A549 (cell line): Measurements from ENCODE around the gene RBM27. TPM values are rescaled to one million over a fixed set of nuclear protein-coding genes. Genes with fewer than 3 reads are reported as not detected.

Source experiments
- ATAC-seq, 2 experiments: fragments of 200-7000 bp in 1 of 2; fragments of >200 bp in 1 of 2; cut with Nextera tagmentation in 1 of 2; cut with Tn5 transposase in 1 of 2; 3 replicates each; pipeline versions ENCODE4 v1.8.0 to v1.9.1; 2018 to 2020; ENCODE audit warnings: mild to moderate bottlenecking in 1 of 2, moderate library complexity in 1 of 2
- CTCF ChIA-PET: fragments of 300-600 bp; sonication (Branson Sonifier 250); formaldehyde crosslinking; extraction: SDS; loops from one replicate; lab custom pipeline; 2021; ENCODE audit warnings: antibody characterized with exemption, inconsistent platforms; lab: Yijun Ruan, JAX
- POLR2A ChIA-PET: fragments of 350-600 bp; formaldehyde crosslinking; extraction: SDS; loops from one replicate; lab custom pipeline; 2021; ENCODE audit warnings: antibody characterized with exemption, inconsistent platforms; lab: Yijun Ruan, JAX
- DNase-seq, 2 experiments: peaks; one replicate each; pipeline versions ENCODE4 v3.0.0 to v3.0.0-alpha.2; 2011 to 2016; ENCODE audit warnings: low read depth in 1 of 2, low spot score in 1 of 2
- FAIRE-seq: peaks from 2 replicates; lab custom pipeline; 2011; peaks lifted over from hg19 to GRCh38; lab: Jason Lieb, UNC
- H3K27ac ChIP-seq, 2 experiments: fragments of >200 bp; sonication (Bioruptor Twin); formaldehyde crosslinking; 3 replicates each; pipeline ENCODE4 v1.5.1; 2016 to 2017
- H3K4me1 ChIP-seq: fragments of >200 bp; sonication (Bioruptor Twin); formaldehyde crosslinking; 3 replicates; pipeline ENCODE4 v1.6.1; 2016
- H3K4me2 ChIP-seq: fragments of >200 bp; sonication (Bioruptor Twin); formaldehyde crosslinking; 3 replicates; pipeline ENCODE4 v1.6.1; 2016
- H3K4me3 ChIP-seq: fragments of >200 bp; sonication (Bioruptor Twin); formaldehyde crosslinking; 3 replicates; pipeline ENCODE4 v1.5.1; 2016
- H3K9me3 ChIP-seq: fragments of >200 bp; sonication (Bioruptor Twin); formaldehyde crosslinking; 3 replicates; pipeline ENCODE4 v1.6.1; 2016
- BHLHE40 ChIP-seq: IDR thresholded peaks from 2 replicates; pipeline ENCODE4 v1.6.1; 2012; ENCODE audit warnings: low read depth, low read length, inconsistent platforms
- CBX2 ChIP-seq: fragments of 200-600 bp; sonication (generic); IDR thresholded peaks from 2 replicates; pipeline ENCODE4 v1.6.1; 2016; ENCODE audit warnings: low read depth, mild to moderate bottlenecking, borderline replicate concordance
- CEBPB ChIP-seq, 2 experiments: fragments of >200 bp in 1 of 2; sonication (Bioruptor Twin) in 1 of 2; formaldehyde crosslinking in 1 of 2; IDR thresholded peaks; 2 replicates each; pipeline ENCODE4 v1.6.1; 2012 to 2016
- CHD2 ChIP-seq: fragments of 150-350 bp; IDR thresholded peaks from 2 replicates; pipeline ENCODE4 v1.6.1; 2014; ENCODE audit warnings: low read length; ENCODE audit not compliant: partially characterized antibody
- EHMT2 ChIP-seq: fragments of 200-600 bp; sonication (generic); IDR thresholded peaks from 2 replicates; pipeline ENCODE4 v1.6.1; 2016; ENCODE audit warnings: antibody characterized with exemption, low read depth, mild to moderate bottlenecking, moderate library complexity
- ESRRA ChIP-seq: fragments of 150-350 bp; IDR thresholded peaks from 2 replicates; pipeline ENCODE4 v1.6.1; 2014; ENCODE audit warnings: mild to moderate bottlenecking, low read length, borderline replicate concordance
- FOSL2 ChIP-seq, 2 experiments: fragments of 450-650 bp in 1 of 2; fragments of >200 bp in 1 of 2; sonication (Bioruptor Twin) in 1 of 2; formaldehyde crosslinking; IDR thresholded peaks; 2 replicates each; pipeline versions ENCODE4 v1.5.0 to v1.6.1; 2016 to 2020; ENCODE audit warnings: mild to moderate bottlenecking in 1 of 2, moderate library complexity in 1 of 2
- HDAC2 ChIP-seq: fragments of 200-600 bp; sonication (generic); IDR thresholded peaks from 2 replicates; pipeline ENCODE4 v1.6.1; 2016
- HEYL ChIP-seq: fragments of 250-450 bp; sonication (Bioruptor Pico); IDR thresholded peaks from 2 replicates; pipeline ENCODE4 v1.8.0; 2021; ENCODE audit warnings: mild to moderate bottlenecking, moderate library complexity
- HOXB13 ChIP-seq: fragments of 250-450 bp; sonication (Bioruptor Pico); IDR thresholded peaks from 2 replicates; pipeline ENCODE4 v1.5.0; 2020; ENCODE audit warnings: low read depth, mild to moderate bottlenecking, moderate library complexity
- KDM1A ChIP-seq: fragments of 200-600 bp; sonication (generic); IDR thresholded peaks from 2 replicates; pipeline ENCODE4 v1.6.1; 2016; ENCODE audit warnings: low read depth, mild to moderate bottlenecking
- MAFK ChIP-seq: fragments of 450-650 bp; IDR thresholded peaks from 2 replicates; pipeline ENCODE4 v1.6.1; 2014; ENCODE audit not compliant: partially characterized antibody
- MYC ChIP-seq: IDR thresholded peaks from 2 replicates; pipeline ENCODE4 v1.6.1; 2012; ENCODE audit warnings: mild to moderate bottlenecking, inconsistent platforms, low read length, improper control_type of control experiment, borderline replicate concordance
- NPAS2 ChIP-seq: fragments of 250-450 bp; sonication (Bioruptor Pico); IDR thresholded peaks from 2 replicates; pipeline ENCODE4 v1.8.0; 2022; ENCODE audit warnings: mild to moderate bottlenecking, moderate library complexity, borderline replicate concordance
- NR3C1 ChIP-seq: fragments of >200 bp; sonication (Bioruptor Twin); formaldehyde crosslinking; IDR thresholded peaks from 3 replicates; pipeline ENCODE4 v1.6.1; 2017
- PHF8 ChIP-seq: fragments of 200-600 bp; sonication (generic); IDR thresholded peaks from 2 replicates; pipeline ENCODE4 v1.6.1; 2016; ENCODE audit warnings: low read depth, mild to moderate bottlenecking, antibody characterized with exemption, moderate library complexity, borderline replicate concordance
- RNF2 ChIP-seq: fragments of 200-600 bp; sonication (generic); IDR thresholded peaks from 2 replicates; pipeline ENCODE4 v1.6.1; 2016; ENCODE audit warnings: low read depth, mild to moderate bottlenecking, antibody characterized with exemption, moderate library complexity, borderline replicate concordance
- SMC3 ChIP-seq: fragments of >200 bp; sonication (Bioruptor Twin); formaldehyde crosslinking; IDR thresholded peaks from 3 replicates; pipeline ENCODE4 v1.6.1; 2018; ENCODE audit warnings: inconsistent platforms
- ZC3H11A ChIP-seq: fragments of 450-650 bp; IDR thresholded peaks from 2 replicates; pipeline ENCODE4 v1.6.1; 2014; ENCODE audit warnings: antibody characterized with exemption, mild to moderate bottlenecking
- ZNF302 ChIP-seq: fragments of 250-450 bp; sonication (Bioruptor Pico); IDR thresholded peaks from 2 replicates; pipeline ENCODE4 v1.9.0; 2021; ENCODE audit warnings: inconsistent platforms, mild to moderate bottlenecking, moderate library complexity
- WGBS: methylation state at CpG from one replicate; pipeline ENCODE4 v1.1.6; 2017; ENCODE audit errors: missing lambda C conversion rate; 5-methylcytosine and 5-hydroxymethylcytosine counted together
- polyA plus RNA-seq, 4 experiments: library from polyadenylated mRNA; depleted of rRNA in 3 of 4; stranded (reverse); fragments of >200 nt; fragmentation: RNase III in 1 of 4; extraction: RNeasy Plus Mini Kit Qiagen cat#74134 plus additional on column Dnase treatment in 1 of 4; gene quantifications; 2 replicates in 3 of 4; 3 replicates in 1 of 4; pipeline ENCODE4 v1.2.3, GENCODE V29; 2011 to 2017
- TF ChIP-seq, protein P1 (sequence below): fragments of >200 bp; sonication (Bioruptor Twin); formaldehyde crosslinking; IDR thresholded peaks from 3 replicates; pipeline ENCODE4 v1.5.1; 2016
- TF ChIP-seq, protein P2 (sequence below): fragments of >200 bp; sonication (Bioruptor Twin); formaldehyde crosslinking; IDR thresholded peaks from 3 replicates; pipeline ENCODE4 v1.6.1; 2016
- TF ChIP-seq, protein P3 (sequence below): IDR thresholded peaks from 2 replicates; pipeline ENCODE4 v1.6.1; 2012; ENCODE audit warnings: low read depth, borderline replicate concordance

Gene RBM27
- polyA plus RNA-seq, 2 of the 4 experiments (the other 2 are of a cell fraction): 13.3 to 27.4 TPM

DNA sequence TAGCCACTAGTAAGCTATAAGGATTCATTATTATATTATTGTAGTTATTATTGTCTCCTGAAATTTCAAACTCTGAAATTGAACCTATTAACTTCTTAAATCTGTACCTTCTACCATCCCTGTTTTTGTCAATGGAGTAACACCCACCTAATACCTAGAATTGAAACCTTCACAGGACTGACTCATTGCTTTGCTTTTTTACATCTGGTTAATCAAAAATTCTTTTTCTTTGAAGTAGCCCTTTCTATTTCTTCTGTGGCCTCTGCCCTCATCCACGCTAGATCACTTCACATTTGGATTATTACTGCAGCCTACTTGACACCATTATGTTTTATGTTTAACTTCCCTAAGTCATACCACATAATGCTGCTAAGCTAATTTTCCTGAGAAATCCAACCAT lies 35.6 kb downstream of the RBM27 start:
- Histone ChIP-seq H3K4me3 (no peak overlapping the region), H3K4me1 (no peaks in the 10 kb centered on the region), H3K27ac (no peak overlapping the region), H3K4me2 (no peak overlapping the region), H3K9me3 (no peaks in the 10 kb centered on the region)
- ChIA-PET CTCF (no interaction called here), POLR2A (no interaction called here)
- WGBS: 50% methylated on average over 1 of the region's 1 CpG
- FAIRE-seq (no peak), ATAC-seq (no peak), DNase-seq (no peak)
- no peak for TF ChIP-seq CEBPB (IDR thresholded peaks at IDR 0.05)
- no peak for TF ChIP-seq HEYL (CRISPR knock-in tag)
- no peak for TF ChIP-seq CHD2
- no peak for TF ChIP-seq MAFK
- no peak for TF ChIP-seq BHLHE40
- no peak for TF ChIP-seq FOSL2 (IDR thresholded peaks at IDR 0.05)
- TF ChIP-seq FOSL2 (CRISPR knock-in tag; IDR thresholded peaks at IDR 0.05): no peak
- TF ChIP-seq, protein P1, sequence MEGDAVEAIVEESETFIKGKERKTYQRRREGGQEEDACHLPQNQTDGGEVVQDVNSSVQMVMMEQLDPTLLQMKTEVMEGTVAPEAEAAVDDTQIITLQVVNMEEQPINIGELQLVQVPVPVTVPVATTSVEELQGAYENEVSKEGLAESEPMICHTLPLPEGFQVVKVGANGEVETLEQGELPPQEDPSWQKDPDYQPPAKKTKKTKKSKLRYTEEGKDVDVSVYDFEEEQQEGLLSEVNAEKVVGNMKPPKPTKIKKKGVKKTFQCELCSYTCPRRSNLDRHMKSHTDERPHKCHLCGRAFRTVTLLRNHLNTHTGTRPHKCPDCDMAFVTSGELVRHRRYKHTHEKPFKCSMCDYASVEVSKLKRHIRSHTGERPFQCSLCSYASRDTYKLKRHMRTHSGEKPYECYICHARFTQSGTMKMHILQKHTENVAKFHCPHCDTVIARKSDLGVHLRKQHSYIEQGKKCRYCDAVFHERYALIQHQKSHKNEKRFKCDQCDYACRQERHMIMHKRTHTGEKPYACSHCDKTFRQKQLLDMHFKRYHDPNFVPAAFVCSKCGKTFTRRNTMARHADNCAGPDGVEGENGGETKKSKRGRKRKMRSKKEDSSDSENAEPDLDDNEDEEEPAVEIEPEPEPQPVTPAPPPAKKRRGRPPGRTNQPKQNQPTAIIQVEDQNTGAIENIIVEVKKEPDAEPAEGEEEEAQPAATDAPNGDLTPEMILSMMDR: no peak
- no peak for TF ChIP-seq ZC3H11A
- TF ChIP-seq KDM1A: no peak
- no peak for TF ChIP-seq SMC3
- no peak for TF ChIP-seq HOXB13 (CRISPR knock-in tag)

GRCh38 chr5:146240951-146241350 lies 37.5 kb downstream of the RBM27 start:
- POLR2A ChIA-PET: no interaction called here
- DNase-seq: no peak
- FAIRE-seq: no peak
- CTCF ChIA-PET: interaction anchor here (1.4 kb wide), 1 partner anchor 16 kb away, joined by 3 read pairs; no protein-coding TSS in a partner anchor
- 95% methylated on average over 2 of the region's 2 CpGs for WGBS
- no peak overlapping the region for H3K4me3 ChIP-seq
- H3K4me2 ChIP-seq: no peak overlapping the region
- H3K9me3 ChIP-seq: no peaks in the 10 kb centered on the region
- H3K27ac ChIP-seq: no peak overlapping the region
- H3K4me1 ChIP-seq: no peaks in the 10 kb centered on the region
- TF ChIP-seq, protein P1: no peak
- TF ChIP-seq ZNF302: no peak
- TF ChIP-seq FOSL2 (IDR thresholded peaks at IDR 0.05): no peak
- TF ChIP-seq FOSL2 (CRISPR knock-in tag; IDR thresholded peaks at IDR 0.05): peak; percentile 29; the same call in 1 of the 2 replicates
- no peak for ATAC-seq

DNA sequence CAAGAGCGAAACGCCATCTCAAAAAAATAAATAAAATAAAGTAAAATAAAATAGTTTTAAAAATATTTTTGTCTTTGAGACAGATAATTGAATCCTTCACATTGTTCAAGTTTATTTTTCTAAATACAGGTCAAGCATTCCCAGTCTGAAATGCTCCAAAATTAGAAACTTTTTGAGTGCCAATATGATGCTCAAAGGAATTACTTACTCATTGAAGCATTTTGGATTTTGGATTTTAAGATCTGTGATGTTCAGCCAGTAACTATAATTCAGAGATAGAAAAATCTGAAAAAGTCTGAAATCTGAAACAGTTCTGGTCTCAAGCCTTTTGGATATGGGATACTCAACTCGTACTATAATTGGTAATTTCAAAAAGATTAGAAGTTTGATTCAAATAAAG lies 39.8 kb downstream of the RBM27 start:
- H3K4me1 ChIP-seq: no peaks in the 10 kb centered on the region
- TF ChIP-seq CBX2 (no peak), ZC3H11A (no peak), PHF8 (no peak), ESRRA (no peak), RNF2 (no peak), EHMT2 (no peak), NR3C1 (no peak), BHLHE40 (no peak), NPAS2 (CRISPR knock-in tag) (no peak), MYC (no peak), HDAC2 (no peak)
- TF ChIP-seq, protein P2, sequence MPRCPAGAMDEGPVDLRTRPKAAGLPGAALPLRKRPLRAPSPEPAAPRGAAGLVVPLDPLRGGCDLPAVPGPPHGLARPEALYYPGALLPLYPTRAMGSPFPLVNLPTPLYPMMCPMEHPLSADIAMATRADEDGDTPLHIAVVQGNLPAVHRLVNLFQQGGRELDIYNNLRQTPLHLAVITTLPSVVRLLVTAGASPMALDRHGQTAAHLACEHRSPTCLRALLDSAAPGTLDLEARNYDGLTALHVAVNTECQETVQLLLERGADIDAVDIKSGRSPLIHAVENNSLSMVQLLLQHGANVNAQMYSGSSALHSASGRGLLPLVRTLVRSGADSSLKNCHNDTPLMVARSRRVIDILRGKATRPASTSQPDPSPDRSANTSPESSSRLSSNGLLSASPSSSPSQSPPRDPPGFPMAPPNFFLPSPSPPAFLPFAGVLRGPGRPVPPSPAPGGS: no peak
- TF ChIP-seq, protein P3, sequence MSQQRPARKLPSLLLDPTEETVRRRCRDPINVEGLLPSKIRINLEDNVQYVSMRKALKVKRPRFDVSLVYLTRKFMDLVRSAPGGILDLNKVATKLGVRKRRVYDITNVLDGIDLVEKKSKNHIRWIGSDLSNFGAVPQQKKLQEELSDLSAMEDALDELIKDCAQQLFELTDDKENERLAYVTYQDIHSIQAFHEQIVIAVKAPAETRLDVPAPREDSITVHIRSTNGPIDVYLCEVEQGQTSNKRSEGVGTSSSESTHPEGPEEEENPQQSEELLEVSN: no peak
- TF ChIP-seq, all 56 proteins: peak for 0
- Histone ChIP-seq H3K9me3 (no peaks in the 10 kb centered on the region), H3K27ac (no peak overlapping the region), H3K4me3 (no peak overlapping the region), H3K4me2 (no peak overlapping the region)
- DNase-seq (no peak), ATAC-seq (no peak), FAIRE-seq (no peak)
- 89% methylated on average over 3 of the region's 3 CpGs for WGBS
- ChIA-PET CTCF (interaction anchor here (0.7 to 1.1 kb wide), 2 partner anchors 8 to 76 kb away, joined by 3 to 5 read pairs; no protein-coding TSS in a partner anchor), POLR2A (no interaction called here)
